ENCODE measurements around the gene SF1.

SF1 gene

GRCh38 chr11:64724863-64725532 lies 53.3 kb downstream of the SF1 start:
- no peak for DNase-seq (ENCODE audit: low read depth in 2 of 3, low spot score in 2 of 3)

- DNase-seq (ENCODE audit: low read depth in 2 of 3, low spot score in 2 of 3), result no peak
Measured at GRCh38 chr11:64723907-64724862, 54.2 kb downstream of the SF1 start.

DNA sequence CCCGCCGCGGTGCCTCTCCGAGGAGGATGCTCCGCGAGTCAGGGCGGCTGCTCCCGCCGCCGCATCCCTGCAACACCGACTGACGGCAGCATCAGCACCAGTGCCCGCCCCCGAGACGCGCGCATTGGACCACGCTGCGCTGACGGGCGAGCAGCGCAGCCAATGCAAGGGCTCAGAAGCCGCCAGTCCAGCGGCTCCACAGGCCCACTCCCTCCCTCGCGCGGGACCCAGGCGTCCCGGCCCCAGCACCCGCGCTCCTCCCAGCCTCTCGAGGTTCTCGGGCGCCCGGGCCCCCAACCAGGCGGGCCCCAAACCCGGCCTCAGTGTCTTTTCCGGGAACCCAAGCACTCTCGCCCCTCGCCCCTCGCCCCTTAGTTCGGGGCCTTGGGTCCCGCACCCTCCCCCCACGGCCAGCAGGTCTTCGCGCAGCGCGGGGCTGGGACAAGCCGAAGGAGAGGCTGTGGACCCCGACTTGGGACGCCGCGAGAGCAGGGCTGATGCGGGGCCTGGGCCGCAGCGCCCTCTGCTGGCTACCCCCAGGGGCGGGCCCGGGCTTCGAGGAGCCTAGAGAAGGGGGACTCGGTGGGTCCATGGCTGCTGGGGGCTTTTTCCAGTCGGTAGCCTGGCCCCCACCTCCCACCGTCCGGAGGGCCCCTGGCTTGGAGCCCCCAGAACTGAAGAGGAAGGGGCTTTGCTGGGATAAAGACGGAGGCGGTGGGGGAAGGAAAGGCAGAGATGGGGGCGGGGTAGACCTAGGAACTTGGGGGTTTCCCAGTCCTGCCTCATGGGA lies 55.0 kb downstream of the SF1 start, which contains the start of gene NRXN2:
Gene NRXN2, minus strand, starts transcription at position 81 of the 790 bp plus-strand sequence. CDS start 9,498 bp downstream, outside the sequence.
- peak; percentile 64 to 77 (median 74) for DNase-seq (ENCODE audit: low read depth in 2 of 3, low spot score in 2 of 3)

- DNase-seq (ENCODE audit: low read depth in 2 of 3, low spot score in 2 of 3), result no peak
Measured at GRCh38 chr11:64722141-64723065, 55.9 kb downstream of the SF1 start.

GRCh38 chr11:64721359-64721699 lies 57.0 kb downstream of the SF1 start:
- DNase-seq (ENCODE audit: low read depth in 2 of 3, low spot score in 2 of 3), result no peak

- no peak for DNase-seq (ENCODE audit: low read depth in 2 of 3, low spot score in 2 of 3)
Measured at GRCh38 chr11:64720640-64721358, 57.5 kb downstream of the SF1 start.

- no peak for DNase-seq (ENCODE audit: low read depth in 2 of 3, low spot score in 2 of 3)
Measured at GRCh38 chr11:64720167-64720566, 58.2 kb downstream of the SF1 start.

DNA sequence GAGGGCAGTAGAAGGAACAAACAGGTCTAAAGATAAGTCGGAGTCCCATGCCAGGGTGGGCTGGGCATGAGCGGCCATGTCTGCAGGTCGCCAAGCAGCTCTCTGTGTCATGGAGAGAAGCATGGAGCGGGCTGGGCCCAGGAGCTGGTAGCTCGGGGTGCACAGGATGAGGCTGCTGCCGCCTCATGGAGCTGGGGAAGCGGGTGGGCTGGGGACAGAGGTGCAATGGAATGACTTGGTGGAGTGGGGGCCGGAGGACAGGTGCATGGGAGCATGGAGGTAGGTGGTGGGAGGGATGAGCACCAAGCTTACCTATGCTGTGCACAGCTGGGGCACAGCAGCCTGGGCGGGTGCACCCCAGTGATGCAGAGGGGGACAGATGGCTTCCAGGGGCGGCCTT lies 58.9 kb downstream of the SF1 start:
- no peak for DNase-seq (ENCODE audit: low read depth in 2 of 3, low spot score in 2 of 3)

DNA sequence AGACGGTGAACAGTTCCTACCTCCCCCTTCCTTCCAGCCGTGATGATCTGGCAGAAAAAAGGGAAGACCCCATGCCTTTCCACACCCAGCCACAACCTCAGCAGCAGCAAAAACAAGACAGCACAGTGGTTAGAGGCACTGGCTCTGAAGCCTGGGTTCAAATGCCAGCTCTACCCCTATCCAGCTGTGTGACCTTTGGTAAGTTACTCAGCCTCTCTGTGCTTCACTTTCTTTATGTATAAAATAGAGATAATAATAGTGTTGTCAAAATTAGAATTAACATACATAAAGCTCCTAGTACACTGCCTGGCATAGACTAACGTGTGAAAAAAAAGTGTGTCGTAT lies 59.6 kb downstream of the SF1 start:
- no peak for DNase-seq (ENCODE audit: low read depth in 2 of 3, low spot score in 2 of 3)

DNA sequence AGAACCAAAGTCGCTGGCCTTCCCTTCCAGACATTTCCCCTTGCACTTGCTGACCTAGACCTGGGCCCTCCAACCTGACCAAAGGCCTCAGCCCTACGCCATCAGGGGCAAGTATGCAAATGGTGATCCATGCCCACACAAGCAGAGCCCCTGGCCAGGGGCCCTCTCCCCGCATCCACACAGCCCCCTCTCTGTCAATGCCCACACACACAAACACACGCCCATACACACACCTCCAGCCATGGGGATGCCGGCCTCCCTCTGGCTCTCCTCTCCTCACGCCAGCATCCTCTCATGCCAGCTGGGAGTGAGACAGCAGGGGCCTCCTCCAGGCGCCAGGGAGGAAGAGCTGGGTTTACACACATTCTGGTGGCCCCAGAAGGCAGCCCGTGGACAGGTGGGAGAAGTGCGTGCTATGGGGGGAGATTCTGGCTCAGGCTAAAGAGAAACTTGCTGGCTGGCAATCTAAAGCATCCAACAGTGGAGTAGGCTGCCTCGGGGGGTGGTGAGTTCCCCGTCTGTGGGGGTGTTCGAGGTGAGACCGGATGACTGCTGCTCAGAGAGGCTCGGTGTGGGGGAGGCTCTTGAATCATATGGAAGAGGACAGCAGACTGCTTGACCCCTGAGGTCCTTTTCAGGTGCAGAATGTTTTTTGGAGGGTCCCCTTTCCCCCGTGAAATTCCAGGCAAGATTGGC lies 60.1 kb downstream of the SF1 start:
- no peak for DNase-seq (ENCODE audit: low read depth in 2 of 3, low spot score in 2 of 3)

- DNase-seq (ENCODE audit: low read depth in 2 of 3, low spot score in 2 of 3), result no peak
Measured at GRCh38 chr11:64717268-64717578, 61.1 kb downstream of the SF1 start.

- DNase-seq (ENCODE audit: low read depth in 2 of 3, low spot score in 2 of 3), result no peak
Measured at GRCh38 chr11:64716473-64717267, 61.7 kb downstream of the SF1 start.

DNA sequence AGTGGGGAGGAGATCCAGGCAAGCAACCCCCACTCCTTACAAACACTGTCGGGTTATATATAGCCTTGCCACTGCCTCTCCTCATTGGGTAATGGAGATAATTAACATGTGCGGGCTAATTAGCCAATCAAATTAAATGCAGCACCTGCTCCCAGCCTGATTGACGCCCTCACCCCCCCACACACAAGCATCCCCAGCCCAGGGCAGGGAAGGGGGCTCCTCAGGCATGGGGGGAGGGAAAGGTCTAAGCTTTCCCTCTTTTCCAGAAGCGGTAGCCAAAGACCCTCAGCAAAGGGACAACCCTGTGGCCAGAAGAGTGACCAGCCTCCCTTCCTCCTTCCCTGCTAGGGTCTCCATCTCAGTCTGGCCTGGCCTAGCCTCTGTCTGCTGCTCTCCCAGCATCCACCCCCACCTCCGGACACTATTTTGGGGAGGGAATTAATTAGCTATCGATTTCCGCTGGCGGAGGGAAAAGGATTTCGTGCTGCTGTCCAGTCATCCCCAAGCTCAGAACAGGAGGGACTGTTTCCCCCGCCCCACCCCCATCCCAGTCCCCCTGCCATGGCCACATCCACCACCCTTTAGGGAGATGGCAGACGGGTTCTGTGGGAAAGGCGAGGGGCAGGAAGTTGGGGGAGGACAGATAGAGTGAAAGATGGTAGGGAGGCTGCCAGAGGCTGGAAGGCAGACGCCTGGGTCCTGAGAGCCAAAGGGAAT lies 62.4 kb downstream of the SF1 start:
- no peak for DNase-seq (ENCODE audit: low read depth in 2 of 3, low spot score in 2 of 3)

DNA sequence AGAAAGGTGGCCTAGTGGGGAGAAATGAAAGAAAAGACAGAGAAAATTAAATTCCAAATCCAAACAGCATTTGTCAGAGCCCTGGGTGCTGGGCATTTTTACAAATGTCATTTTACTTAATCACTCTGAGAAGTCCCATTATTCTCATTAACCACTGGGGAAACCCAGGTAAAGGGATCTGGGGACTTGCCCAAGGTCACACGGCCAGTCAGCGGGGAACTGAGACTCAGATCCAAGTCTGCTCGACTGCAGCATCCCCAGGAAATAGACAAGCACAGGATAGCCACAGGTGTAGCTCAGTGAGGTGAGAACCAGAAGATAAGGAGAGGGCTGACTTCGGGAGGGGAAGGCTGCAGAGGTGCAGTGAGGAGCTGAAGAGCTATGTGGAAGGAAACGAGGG lies 63.2 kb downstream of the SF1 start:
- no peak for DNase-seq (ENCODE audit: low read depth in 2 of 3, low spot score in 2 of 3)

- no peak for DNase-seq (ENCODE audit: low read depth in 2 of 3, low spot score in 2 of 3)
Measured at GRCh38 chr11:64714666-64715065, 63.7 kb downstream of the SF1 start.
